CD4-positive, alpha-beta T cell treated with Interleukin-4 for 4 hours (primary cell): ENCODE results near the gene ENTPD8.
"Not testable (repeated sequence)": the region's sequence is repeated elsewhere in the genome, so short reads cannot be mapped to it uniquely, and the experiment has no call there.

Source experiments
- DNase-seq: peaks from one replicate; pipeline ENCODE4 v3.0.0-alpha.2; 2020

ENTPD8 gene

DNA sequence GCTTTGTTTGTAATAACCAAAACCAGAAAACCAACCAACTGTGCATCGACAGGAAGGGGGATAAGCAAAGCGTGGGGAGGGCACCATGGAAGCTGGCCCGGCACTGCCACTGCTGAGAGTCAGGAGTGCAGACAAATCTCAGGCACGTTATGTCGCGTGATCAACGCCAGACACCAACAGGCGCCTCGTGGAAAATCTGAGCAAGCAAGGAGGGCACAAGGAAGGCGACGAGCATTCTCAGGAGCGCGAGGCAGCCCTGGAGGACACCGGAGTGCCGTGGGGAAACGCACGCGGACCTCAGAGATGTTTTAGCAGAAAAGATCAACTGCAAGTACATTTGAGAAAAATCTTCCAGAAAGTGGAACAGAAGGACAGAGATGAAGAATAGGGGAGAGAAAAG lies 33.1 kb upstream of the ENTPD8 start:
- no peak for DNase-seq

DNA sequence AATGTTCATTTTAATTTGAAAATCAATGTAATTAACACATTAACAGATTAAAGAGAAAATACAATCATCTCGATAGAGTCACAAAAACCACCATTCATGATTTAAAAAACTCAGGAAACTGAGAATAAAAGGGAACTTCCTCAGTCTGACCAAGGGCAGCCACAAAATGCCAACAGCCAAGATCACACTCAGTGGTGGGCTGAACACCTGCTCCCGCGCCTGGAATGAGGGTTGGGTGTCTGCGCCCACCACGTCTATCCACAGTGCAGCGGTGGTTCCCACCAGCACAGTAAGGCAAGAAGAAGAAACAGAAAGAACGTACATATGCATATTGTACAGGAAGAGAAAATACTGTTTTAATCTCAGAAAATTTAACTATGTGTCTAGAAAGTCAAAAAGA lies 29.6 kb upstream of the ENTPD8 start:
- no peak for DNase-seq

DNA sequence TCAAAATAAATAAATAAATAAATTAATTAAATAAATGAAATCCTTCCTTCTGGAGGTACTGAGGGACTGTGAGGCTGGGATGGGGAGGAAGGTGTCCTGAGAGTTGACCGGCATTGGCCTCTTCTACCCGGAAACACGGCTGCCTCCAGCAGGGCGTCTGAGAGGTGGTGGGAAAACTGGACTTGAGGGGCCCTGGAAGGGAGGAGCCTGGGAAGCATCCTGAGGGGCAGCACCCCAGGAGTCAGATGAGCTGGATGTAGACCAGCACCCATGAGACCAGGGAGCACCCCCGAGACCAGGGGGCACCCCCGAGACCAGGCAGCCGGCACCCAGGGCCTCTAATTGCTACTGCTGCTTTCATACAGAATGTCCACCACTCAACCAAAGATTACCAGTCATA lies 26.7 kb upstream of the ENTPD8 start:
- DNase-seq: no peak

DNA sequence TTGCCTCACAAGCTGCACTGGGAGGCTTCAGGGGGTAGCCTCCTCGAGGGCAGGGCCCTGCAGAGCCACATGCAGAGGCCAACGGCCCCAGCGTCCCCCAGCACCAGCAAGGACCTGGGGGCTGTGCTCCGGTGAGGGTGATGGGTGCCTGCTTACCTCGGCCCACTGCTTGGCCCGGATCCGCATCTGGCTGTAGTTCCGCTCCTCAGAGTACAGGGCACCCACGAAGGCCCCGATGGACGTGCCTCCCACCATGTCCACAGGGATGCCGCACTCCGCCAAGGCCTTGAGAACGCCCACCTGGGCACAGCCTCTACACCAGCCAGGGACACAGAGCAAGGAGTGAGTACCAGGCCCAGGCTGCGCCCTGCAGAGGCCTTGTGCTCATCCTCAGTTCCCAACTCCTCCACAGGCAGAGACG lies 26.0 kb upstream of the ENTPD8 start:
- DNase-seq: no peak

DNA sequence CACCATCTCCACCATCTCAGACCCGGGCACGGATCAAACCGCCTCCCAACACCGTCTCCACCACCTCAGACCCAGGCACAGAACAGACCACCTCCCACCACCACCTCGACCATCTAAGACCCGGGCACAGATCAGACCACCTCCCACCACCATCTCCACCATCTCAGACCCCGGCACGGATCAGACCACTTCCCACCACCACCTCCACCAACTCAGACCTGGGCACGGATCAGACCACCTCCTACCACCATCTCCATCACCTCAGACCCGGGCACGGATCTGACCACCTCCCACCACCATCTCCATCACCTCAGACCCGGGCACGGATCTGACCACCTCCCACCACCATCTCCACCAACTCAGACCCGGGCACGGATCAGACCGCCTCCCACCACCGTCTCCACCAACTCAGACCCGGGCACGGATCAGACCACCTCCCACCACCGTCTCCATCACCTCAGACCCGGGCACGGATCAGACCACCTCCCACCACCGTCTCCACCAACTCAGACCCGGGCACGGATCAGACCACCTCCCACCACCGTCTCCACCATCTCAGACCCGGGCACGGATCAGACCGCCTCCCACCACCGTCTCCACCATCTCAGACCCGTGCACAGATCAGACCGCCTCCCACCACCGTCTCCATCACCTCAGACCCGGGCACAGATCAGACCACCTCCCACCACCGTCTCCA lies 25.4 kb upstream of the ENTPD8 start:
- DNase-seq: not testable (repeated sequence)

DNA sequence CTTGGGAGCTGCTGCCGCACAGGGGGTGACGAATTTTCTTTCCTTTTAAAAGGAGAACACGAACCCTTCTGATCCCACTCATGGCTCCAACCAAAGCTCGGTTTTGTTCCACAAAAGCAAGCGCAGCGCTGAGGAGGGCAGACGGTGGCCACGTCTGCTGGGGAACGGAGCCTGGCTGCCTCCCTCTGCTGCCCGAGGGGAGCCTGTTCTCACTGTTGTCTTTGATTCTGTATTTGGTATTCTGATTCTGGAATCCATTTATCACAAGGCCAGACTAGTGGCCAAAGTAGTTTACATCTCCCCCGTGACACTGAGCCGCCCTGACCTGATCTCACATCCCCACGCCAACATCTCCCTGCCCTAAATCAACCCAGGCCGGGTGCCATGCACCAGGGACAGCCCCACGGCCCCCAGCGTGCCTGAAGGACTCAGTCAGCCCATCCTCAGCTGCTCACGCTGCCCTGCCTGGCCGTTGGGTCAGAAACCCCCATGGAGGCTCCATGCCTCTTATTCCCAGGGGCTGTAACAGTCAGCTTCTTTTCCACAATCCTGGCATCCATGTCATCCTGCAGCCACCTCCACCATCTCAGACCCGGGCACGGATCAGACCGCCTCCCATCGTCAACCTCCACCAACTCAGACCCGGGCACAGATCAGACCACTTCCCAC lies 24.7 kb upstream of the ENTPD8 start:
- no peak for DNase-seq

DNA sequence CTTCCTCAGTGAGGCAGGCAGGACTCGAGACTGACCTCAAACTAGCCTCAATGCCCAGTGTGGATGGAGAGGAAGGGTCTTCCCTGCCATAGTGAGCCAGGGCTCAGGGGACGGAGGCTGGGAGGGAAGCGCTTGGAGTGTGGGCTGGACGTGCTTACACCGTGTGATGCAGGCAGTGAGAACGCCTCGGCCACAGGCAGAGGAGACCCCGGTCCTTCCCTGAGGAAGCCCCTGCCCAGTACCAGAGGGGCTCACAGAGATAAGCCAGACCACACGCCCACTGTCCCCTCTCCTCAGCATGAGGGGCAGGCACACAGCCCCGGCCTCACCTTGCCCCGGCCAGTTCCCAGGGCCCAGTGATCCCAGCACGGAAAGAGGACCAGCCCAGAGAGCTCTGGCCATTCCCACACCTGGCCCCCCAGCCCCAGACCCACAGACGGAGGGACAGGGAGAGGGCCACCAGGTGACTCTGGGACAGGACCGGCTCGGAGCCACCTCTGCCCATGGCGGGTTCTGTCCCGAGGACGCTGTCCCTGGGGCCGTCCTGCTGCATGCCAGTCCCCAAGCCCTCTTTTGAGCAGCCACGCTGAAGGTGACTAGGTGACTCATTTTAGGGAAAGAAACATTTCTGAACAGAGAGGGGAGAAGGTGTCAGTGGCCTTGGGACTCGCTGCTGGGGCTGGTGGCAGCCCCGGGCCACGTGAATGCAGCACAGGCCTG lies 24.0 kb upstream of the ENTPD8 start:
- no peak for DNase-seq

DNA sequence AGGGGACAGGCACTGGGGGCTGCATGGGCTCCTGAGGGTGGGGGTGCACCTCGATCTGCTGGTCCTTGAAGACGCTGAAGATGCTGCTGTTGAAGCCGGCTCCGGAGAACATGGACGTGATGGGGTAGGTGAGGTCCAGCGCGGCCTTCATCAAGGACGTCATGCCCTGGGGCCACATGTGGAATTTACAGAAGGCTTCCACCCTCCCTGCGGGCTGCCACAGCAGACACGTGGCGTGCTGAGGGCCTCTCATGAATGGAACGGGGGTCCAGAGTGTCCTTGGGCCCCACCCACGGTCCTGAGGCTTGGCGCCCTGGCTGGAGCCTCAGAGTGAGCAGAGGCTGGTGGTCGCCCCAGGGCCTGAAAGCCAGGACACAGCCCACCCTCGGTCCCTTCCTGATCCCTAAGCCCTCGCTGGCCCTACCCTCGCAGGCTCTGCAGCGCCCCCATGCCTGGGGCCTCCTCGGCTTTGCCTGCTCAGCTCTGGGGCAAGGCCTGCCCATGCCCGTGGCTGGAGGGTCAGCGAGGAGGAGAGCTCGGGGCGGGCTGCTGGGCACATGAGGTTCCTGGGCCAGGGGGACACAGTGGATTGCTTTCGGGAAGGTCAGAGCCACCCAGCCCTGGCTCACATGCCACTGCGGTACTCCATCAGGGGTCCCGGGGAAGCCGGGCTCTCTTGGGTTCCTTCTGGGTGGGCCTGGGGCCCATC lies 23.3 kb upstream of the ENTPD8 start:
- DNase-seq: no peak

DNA sequence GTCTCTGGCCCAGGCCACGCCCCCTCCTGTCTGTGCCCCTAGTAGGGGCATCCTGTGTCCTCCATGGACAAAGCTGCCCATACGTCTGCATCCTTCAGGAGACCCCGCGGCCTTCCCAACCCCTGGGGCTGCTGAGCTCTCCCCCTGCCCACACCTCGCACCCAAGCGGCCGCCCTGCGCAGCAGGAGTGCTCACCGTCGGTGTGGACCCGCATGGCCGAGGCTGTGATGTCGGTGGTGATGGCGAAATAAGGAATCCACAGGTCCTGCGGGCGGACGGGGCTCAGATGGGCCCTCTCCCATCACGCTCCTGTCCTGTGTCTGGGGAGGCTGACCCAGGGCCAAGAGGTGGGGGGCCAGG lies 22.8 kb upstream of the ENTPD8 start:
- no peak for DNase-seq

DNA sequence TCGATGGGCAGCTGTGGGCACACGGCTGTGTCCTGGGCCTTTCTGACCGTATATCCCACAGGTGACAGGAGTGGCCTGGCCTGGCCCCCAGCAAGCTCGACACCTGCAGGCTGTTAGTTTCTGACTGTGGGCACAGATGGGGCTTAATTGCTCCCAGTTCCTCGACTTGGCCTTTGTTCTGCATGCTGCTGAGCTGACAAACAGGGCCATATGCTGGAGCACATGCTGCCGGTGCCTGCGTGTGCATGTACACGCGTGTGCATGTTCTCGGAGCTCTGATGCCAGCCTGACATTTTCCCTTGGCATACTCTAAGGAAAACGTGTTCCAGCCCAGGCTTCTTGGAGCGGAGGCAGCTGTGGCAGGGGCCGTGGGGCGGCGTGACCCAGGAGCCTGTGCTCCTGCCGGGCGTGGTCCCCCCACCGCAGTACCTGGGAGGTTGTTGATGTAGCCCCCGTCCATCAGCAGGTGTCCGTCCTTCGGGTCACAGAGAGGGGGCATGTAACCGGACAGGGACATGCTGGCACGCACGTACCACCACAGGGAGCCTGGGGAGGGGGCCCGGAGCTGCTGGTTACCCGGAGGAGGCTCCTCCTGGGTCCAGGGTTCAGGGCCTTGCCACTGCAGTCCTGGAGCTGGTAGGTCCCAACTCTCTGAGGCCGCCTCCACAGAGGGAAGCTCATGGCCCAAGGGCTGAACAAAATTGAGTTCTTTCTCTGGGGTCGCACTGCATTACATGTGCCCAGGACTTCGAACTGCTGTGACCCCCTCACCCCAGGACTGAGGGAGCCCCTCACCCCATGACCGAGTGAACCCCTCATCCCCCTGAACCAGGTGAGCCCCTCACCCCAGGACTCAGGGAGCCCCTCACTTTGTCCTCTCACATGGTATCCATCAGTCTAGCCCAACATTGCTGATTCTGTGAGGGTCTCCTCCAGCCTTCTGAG lies 22.1 kb upstream of the ENTPD8 start:
- no peak for DNase-seq

DNA sequence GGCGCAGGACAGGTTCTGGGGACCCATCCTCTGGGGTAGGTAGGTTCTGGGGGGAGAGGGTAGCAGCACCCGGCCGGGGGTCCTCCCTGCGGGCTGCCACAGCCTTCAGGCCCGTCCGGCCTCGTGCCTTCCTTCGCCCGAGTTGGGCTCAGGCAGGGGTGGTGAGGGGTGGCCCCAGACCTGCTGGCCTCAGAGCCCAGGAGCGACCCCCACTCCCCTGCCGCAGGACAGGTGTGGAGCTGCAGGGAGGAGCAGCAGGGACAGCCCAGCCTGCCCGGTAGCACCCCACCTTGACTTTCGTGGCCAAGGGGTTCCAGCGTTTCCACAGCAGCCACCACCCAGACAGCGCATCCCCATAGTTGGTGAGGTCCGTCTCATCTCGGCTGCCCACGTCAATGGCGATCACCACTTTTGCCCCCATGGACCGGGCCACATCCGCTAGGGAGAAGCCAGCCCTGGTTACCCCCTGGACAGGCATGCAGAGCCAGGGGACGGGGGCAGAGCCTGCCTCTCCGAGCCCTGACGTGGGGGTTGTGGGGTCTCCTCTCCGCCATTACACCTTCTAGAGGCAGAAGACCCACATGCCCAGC lies 21.3 kb upstream of the ENTPD8 start:
- no peak for DNase-seq

DNA sequence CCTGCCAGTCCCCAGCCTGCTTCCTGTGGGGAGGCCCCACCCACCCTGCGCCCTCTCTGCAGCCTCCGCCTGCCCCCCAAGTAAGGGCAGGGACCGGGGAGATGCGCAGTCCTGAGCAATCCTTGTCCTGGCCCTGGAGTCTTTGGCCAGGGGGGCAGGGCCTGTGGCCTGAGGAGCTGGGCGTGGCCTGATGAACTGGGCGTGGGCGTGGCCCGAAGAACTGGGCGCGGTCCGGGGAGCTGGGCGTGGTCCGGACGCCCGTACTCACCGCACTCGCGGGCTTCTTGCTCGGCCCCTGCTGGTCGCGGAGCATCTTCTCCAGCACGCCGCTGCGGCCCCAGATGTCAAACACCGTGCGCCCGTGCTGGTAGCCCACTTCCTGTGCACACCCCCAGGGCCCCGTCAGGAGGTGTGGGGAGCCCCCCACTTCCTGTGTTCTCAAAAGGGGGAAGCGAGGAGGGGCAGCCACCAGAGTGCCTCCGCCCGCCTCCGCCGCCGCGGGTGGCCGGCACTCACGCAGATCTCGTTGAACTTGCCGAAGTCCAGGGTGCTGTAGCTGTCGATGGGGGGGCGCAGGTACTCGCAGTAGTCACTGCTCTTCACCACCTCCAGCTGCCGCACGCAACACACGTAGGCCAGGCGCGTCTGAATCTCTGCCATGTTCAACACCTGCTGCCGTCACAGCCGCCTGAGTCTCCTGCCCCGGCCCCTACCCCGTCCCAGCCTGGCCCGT lies 20.7 kb upstream of the ENTPD8 start:
- peak; percentile 74 for DNase-seq

DNA sequence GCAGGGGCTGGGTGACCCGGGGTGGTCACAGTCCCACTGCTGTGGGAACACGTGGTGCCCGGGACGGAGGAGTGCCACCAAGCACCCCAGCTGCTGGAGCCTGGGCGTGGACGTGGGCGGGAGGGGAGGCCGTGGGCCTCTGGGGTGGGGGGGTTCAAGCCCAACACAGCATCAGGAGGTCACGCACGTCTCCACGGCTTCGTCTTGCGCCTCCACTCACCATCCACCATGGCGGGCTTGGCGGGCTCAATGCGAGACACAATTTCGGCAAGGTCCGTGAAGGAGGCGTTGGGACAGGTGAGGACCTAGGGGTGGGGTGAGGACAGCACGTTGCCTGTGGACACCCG lies 20.1 kb upstream of the ENTPD8 start:
- no peak for DNase-seq

DNA sequence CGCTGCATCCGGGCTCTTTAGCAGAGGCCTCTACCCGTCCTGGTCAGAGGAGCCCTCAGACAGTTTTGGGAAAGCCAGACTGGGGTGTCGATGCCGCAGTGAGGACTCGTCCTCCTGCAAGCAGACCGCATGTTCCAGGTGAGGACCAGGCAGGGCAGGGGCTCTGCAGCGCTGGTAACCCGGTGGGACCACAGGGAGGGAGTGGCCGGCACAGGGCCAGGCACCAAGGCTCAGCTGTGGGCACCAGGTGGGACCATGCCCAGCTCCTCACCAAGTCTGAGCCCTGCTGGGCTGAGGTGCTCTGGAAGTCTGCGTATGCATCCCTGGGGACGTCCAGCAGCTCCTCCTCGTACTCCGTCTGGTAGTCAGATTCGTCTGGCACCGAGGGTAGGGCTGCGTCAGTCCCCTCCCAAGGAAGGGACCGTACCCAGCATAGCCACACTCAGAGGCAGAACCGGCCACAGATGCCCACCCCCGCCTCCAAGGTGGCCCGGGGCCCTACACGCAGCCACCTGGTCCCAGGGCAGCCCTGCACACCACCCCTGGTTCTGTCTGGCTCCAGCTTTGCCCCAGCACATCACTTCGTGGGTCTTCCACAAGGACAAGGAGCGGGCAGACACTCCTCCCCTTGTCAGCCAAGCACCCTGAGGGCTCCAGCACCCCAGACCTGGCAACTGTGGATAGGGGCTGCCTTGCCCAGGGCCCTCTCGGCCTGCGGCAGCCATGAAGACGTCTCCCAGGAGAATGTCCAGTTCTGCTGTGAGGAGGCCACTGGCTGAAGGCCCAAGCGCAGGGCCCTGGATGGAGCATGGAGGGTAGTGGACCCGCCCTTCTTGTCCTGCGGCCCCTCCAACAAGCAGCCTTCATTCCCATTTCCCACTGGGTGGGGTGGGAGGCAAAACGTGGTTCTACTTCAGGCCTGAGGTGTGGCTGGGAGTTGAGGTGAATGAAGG lies 19.5 kb upstream of the ENTPD8 start:
- DNase-seq: no peak

DNA sequence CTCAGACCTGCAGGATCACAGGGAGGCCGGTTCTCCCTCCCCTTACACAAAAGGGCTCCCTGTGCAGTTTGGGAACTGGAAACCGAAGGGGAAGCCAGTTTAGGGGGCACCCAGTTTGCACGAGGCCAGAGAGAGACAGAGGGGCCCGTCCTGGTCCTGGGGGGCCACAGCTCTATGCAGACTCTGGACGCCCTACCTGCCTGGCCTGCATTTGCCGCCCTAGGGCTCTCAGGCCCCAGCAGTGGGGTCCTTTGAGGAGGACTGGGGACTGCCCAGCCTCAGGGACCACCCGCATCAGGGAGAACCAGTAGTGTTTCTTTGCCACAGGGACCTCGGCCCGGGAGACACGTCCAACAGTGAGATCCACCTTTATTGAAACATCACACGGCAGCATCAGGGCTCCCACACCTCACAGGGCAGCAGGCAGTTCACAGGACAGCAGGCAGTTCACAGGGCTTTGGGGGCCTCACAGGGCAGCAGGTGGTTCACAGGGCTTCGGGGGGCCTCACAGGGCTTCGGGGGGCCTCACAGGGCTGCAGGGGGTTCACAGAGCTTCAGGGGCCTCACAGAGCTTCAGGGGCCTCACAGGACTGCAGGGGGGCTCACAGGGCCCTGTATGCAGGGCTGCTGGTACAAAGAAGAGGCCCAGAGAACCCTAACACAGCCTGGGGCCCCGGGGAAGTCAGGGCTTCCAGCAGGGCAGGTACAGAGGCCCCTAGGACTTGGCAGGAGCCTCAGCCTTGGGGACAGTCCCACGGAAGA lies 18.6 kb upstream of the ENTPD8 start:
- no peak for DNase-seq

DNA sequence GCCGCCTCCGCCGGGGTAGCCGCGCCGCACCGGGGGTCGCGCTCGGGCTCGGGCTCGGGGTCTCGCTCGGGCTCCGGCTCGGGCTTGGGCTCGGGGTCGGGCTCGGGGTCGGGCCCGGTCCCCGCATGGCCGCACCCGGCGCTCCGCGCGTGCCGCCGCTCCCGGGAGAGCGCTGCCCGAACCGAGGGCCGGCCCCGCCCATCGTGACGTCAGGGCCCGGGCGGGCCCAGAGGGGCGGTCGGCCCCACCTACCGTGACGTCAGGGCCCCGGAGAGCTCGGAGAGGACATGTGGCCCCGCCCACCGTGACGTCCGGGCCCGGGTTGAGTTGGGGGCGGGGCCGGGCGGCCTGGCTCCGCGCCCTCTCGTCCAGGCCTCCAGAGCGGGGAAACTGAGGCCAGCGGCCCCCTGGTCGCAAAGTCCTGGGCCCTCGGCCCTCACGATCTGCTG lies 18.0 kb upstream of the ENTPD8 start, which contains the start of gene NSMF:
Gene NSMF (minus strand): TSS at position 183 of the 449 bp plus-strand sequence. CDS start 232 bp downstream, outside the sequence.
- peak; percentile 87 for DNase-seq

DNA sequence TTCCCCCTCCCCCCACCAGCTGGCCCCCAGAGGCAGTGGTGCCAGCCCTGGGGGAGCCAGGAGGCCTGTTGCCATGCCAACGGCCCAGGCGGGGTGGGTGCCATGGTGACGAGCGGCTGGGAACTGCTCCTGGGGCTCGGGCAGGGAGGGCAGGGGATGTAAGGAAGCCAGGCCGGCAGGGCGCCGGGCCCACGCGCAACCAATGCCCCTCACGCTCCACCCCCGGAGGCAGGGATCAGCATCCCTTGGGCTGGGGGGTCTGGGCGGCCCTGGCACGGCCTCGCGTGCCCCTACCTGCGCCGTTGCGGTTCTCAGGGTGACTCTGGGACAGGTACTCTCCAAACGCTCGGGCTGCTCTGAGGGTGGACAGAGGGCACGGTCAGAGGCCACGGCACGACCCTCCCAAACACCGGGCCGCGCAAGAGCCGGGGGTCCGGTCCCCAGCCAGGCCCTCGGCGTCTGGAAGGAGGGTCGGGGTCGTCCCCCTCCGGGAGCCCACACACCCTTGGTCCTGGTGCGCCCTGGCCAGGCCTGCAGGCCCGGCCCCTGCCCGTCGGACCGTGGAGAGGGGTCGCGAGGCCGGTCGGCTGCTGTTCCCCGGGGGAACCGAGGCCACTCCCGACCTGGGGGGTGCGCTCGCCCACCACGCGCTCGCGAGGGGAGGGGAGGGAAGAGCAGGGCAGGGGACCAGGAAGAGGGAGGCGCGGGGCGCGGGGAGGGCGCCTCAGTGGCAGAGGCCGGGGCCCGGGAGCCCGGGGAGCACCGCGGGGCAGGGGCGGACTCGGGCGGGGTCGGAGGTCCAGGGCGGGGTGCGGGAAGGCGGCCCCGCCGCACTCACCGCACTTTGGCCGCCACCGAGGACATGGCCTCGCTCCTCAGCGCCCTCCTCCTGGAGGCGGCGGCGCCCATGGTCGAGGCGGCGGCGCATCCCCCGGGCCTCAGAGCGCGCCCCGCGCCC lies 17.3 kb upstream of the ENTPD8 start:
- DNase-seq: no peak
